DND-41 (cell line): ENCODE results near the gene DTNB.

Experiments used
- ATAC-seq: fragments of 200-7000 bp; cut with Tn5 transposase; 3 replicates; pipeline ENCODE4 v1.9.1; 2021; ENCODE audit warnings: low read depth; ENCODE audit not compliant: insufficient read depth
- DNase-seq: peaks from one replicate; pipeline ENCODE4 v3.0.0-alpha.2; 2020
- H2AFZ ChIP-seq: 2 replicates; pipeline ENCODE4 v1.6.0; 2012; ENCODE audit warnings: low read depth, low read length
- H3K27ac ChIP-seq: 2 replicates; pipeline ENCODE4 v1.5.1; 2012; ENCODE audit warnings: low read length, inconsistent platforms
- H3K27me3 ChIP-seq: fragments of 200-600 bp; sonication (generic); 2 replicates; pipeline ENCODE4 v1.6.0; 2012; ENCODE audit warnings: low read length, mild to moderate bottlenecking, inconsistent platforms; ENCODE audit not compliant: insufficient read depth, poor library complexity
- H3K36me3 ChIP-seq: 2 replicates; pipeline ENCODE4 v1.5.1; 2012; ENCODE audit warnings: low read length, inconsistent platforms; ENCODE audit not compliant: insufficient read depth
- H3K4me1 ChIP-seq: 2 replicates; pipeline ENCODE4 v1.5.1; 2012; ENCODE audit warnings: mild to moderate bottlenecking, low read length; ENCODE audit not compliant: insufficient read depth
- H3K4me2 ChIP-seq: 2 replicates; pipeline ENCODE4 v1.6.0; 2012; ENCODE audit warnings: mild to moderate bottlenecking, moderate library complexity, low read length, inconsistent platforms; ENCODE audit not compliant: insufficient read depth
- H3K4me3 ChIP-seq, 2 experiments: fragments of 200-600 bp in 1 of 2; shearing (Covaris generic) in 1 of 2; 2 replicates each; pipeline ENCODE4 v1.5.1; 2012 to 2016; ENCODE audit warnings: inconsistent platforms in 2 of 2, low read length in 2 of 2, mild to moderate bottlenecking in 2 of 2, low read depth in 1 of 2, moderate library complexity in 1 of 2
- H3K79me2 ChIP-seq: 2 replicates; pipeline ENCODE4 v1.6.0; 2012; ENCODE audit warnings: low read length, inconsistent platforms; ENCODE audit not compliant: insufficient read depth
- H3K9ac ChIP-seq: 2 replicates; pipeline ENCODE4 v1.6.0; 2012; ENCODE audit warnings: low read depth, mild to moderate bottlenecking, inconsistent platforms, low read length, moderate library complexity
- H3K9me3 ChIP-seq: 2 replicates; pipeline ENCODE4 v1.5.1; 2012; ENCODE audit warnings: low read length, moderate library complexity, mild to moderate bottlenecking, inconsistent platforms; ENCODE audit not compliant: insufficient read depth, severe bottlenecking
- H4K20me1 ChIP-seq: 2 replicates; pipeline ENCODE4 v1.6.0; 2012; ENCODE audit warnings: low read length; ENCODE audit not compliant: insufficient read depth
- EZH2 ChIP-seq: IDR thresholded peaks from 3 replicates; pipeline ENCODE4 v1.6.1; 2012; ENCODE audit warnings: borderline replicate concordance, low read depth, mild to moderate bottlenecking, moderate library complexity, low read length, inconsistent platforms; ENCODE audit not compliant: severe bottlenecking
- TF ChIP-seq, protein P1 (sequence below): IDR thresholded peaks from 2 replicates; pipeline ENCODE4 v1.5.1; 2012; ENCODE audit warnings: borderline replicate concordance, low read length, moderate library complexity, mild to moderate bottlenecking; ENCODE audit not compliant: poor library complexity, severe bottlenecking; ENCODE audit errors: extremely low read depth

Gene DTNB

DNA sequence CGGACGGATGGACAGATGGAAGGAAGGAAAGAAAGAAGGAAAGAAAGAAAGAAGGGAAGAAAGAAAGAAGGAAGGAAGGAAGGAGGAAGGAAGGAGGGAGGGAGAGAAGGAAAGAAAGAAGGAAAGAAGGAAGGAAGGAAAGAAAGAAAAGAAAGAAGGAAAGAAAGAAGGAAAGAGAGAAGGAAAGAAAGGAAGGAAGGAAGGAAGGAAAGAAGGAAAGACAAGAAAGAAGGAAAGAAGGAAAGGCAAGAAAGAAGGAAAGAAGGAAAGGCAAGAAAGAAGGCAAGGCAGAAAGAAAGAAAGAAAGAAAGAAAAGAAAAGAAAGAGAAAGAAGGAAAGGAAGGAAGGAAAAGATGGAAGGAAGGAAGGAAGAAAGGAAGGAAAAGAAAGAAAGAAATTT lies 169.1 kb downstream of the DTNB start:
- Histone ChIP-seq H3K27me3 (no peaks in the 10 kb centered on the region), H3K79me2 (no peaks in the 10 kb centered on the region), H2AFZ (no peak overlapping the region), H3K9ac (no peak overlapping the region), H3K4me1 (no peaks in the 10 kb centered on the region), H3K4me2 (no peak overlapping the region), H3K27ac (no peak overlapping the region), H3K4me3 (no peak overlapping the region), H3K9me3 (no peaks in the 10 kb centered on the region), H3K36me3 (no peaks in the 10 kb centered on the region), H4K20me1 (no peaks in the 10 kb centered on the region)
- no peak for DNase-seq
- TF ChIP-seq, protein P1, sequence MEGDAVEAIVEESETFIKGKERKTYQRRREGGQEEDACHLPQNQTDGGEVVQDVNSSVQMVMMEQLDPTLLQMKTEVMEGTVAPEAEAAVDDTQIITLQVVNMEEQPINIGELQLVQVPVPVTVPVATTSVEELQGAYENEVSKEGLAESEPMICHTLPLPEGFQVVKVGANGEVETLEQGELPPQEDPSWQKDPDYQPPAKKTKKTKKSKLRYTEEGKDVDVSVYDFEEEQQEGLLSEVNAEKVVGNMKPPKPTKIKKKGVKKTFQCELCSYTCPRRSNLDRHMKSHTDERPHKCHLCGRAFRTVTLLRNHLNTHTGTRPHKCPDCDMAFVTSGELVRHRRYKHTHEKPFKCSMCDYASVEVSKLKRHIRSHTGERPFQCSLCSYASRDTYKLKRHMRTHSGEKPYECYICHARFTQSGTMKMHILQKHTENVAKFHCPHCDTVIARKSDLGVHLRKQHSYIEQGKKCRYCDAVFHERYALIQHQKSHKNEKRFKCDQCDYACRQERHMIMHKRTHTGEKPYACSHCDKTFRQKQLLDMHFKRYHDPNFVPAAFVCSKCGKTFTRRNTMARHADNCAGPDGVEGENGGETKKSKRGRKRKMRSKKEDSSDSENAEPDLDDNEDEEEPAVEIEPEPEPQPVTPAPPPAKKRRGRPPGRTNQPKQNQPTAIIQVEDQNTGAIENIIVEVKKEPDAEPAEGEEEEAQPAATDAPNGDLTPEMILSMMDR, result no peak
- TF ChIP-seq EZH2, result no peak
- no peak for ATAC-seq

DNA sequence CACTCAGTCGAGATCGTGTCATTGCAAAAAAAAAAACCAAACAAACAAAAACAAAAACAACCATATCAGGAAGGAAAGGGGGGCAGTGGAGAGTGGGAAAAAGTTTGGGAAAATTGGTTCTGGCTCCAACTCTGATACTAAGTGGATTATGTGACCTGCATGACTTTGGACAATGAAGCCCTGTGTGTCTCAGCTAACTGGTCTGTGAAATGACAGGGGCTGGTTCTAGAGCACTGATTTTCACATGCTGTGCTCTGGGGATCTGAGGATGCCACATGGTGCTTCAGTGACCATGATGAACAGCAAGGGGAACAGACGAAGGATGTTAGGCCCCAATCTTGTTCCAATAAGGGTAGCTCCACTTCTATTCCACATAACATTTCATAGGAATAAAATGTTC lies 174.2 kb downstream of the DTNB start:
- Histone ChIP-seq H3K27me3 (no peaks in the 10 kb centered on the region), H3K79me2 (no peaks in the 10 kb centered on the region)
- TF ChIP-seq EZH2, result no peak
- TF ChIP-seq, protein P1, result no peak

DNA sequence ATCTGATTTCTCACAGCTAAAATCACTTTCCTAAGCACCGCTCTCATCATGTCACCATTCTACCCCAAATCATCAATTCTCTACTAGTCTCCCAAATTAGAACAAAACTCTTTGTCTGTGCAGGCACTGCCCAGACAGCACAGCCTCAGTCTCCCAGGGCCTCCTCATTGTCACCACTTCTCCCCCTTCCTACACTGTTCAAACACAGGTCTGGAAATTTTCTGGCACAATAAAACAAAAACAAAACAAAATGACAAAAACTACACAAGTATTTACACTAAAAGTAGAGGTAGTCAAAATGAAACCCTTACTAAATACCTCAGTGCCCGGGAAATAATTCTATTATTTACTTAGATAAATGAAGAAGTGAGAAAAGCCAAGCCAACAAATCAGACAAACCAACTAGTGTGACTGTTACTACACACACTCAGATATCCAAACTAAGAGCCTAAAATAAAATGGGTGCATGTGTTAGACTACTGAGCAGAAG lies 175.4 kb downstream of the DTNB start:
- no peaks in the 10 kb centered on the region for H3K36me3 ChIP-seq
- H3K79me2 ChIP-seq, result no peaks in the 10 kb centered on the region
- DNase-seq, result no peak
- H3K27me3 ChIP-seq, result no peaks in the 10 kb centered on the region
- no peak overlapping the region for H3K4me2 ChIP-seq
- no peaks in the 10 kb centered on the region for H3K4me1 ChIP-seq
- no peak overlapping the region for H3K27ac ChIP-seq
- ATAC-seq, result no peak
- no peaks in the 10 kb centered on the region for H4K20me1 ChIP-seq
- no peaks in the 10 kb centered on the region for H3K9me3 ChIP-seq
- no peak for TF ChIP-seq EZH2
- TF ChIP-seq, protein P1, result no peak
- no peak overlapping the region for H2AFZ ChIP-seq
- no peak overlapping the region for H3K4me3 ChIP-seq
- H3K9ac ChIP-seq, result no peak overlapping the region

More for the DNA sequence above, 174.2 kb downstream of the DTNB start:
- Histone ChIP-seq H3K9me3 (no peaks in the 10 kb centered on the region), H4K20me1 (no peaks in the 10 kb centered on the region), H2AFZ (no peak overlapping the region), H3K4me1 (no peaks in the 10 kb centered on the region), H3K27ac (no peak overlapping the region), H3K9ac (no peak overlapping the region), H3K4me3 (no peak overlapping the region), H3K36me3 (no peaks in the 10 kb centered on the region), H3K4me2 (no peak overlapping the region)
- DNase-seq, result no peak
- ATAC-seq, result no peak
